Upper lobe of left lung (tissue), 6 donors: ENCODE data around the gene FAM83D. TPM values are rescaled to one million over a fixed set of nuclear protein-coding genes. Genes with fewer than 3 reads are reported as not detected.

Source experiments
- ATAC-seq, 2 donors: fragments of 200-7000 bp; cut with Tn5 transposase; one replicate each; pipeline ENCODE4 v1.9.1; 2022; ENCODE audit warnings: mild to moderate bottlenecking in 2 of 2, moderate library complexity in 2 of 2; ENCODE audit not compliant: low FRiP score in 2 of 2
- DNase-seq, 2 donors: peaks; one replicate each; pipeline ENCODE4 v3.0.0-alpha.2; 2019 to 2020
- H3K27ac ChIP-seq, 4 donors: fragments of 200-600 bp; sonication (generic); one replicate each; pipeline ENCODE4 v1.5.1; 2016 to 2019
- H3K27me3 ChIP-seq, 4 donors: fragments of 200-600 bp; sonication (generic); one replicate each; pipeline ENCODE4 v1.5.1; 2017 to 2019
- H3K36me3 ChIP-seq, 4 donors: fragments of 200-600 bp; sonication (generic); one replicate each; pipeline ENCODE4 v1.5.1; 2016 to 2019
- H3K4me1 ChIP-seq, 4 donors: fragments of 200-600 bp; sonication (generic); one replicate each; pipeline ENCODE4 v1.5.1; 2018 to 2019
- H3K4me3 ChIP-seq, 4 donors: fragments of 200-600 bp; sonication (generic); one replicate each; pipeline ENCODE4 v1.5.1; 2017 to 2019; ENCODE audit warnings: mild to moderate bottlenecking in 2 of 4, moderate library complexity in 1 of 4
- H3K9me3 ChIP-seq, 4 donors: fragments of 200-600 bp; sonication (generic); one replicate each; pipeline ENCODE4 v1.5.1; 2018 to 2019
- CTCF ChIP-seq, 6 experiments: fragments of 450-650 bp in 4 of 6; fragments of 200-600 bp in 2 of 6; sonication (generic) in 2 of 6; IDR thresholded peaks; one replicate each; pipeline ENCODE4 v1.5.1; 2016 to 2019; ENCODE audit warnings: antibody characterized with exemption in 6 of 6
- EP300 ChIP-seq, 4 donors: sonication (generic); formaldehyde crosslinking; IDR thresholded peaks; one replicate each; pipeline ENCODE4 v1.5.1; 2017; ENCODE audit warnings: antibody characterized with exemption in 4 of 4, control low read depth in 2 of 4
- POLR2A ChIP-seq, 4 donors: fragments of 450-650 bp; IDR thresholded peaks; one replicate each; pipeline ENCODE4 v1.5.1; 2016 to 2017; ENCODE audit warnings: antibody characterized with exemption in 4 of 4, mild to moderate bottlenecking in 2 of 4
- POLR2AphosphoS5 ChIP-seq, 2 donors: sonication (generic); formaldehyde crosslinking; IDR thresholded peaks; one replicate each; pipeline ENCODE4 v1.5.1; 2017; ENCODE audit warnings: antibody characterized with exemption in 2 of 2
- WGBS, 2 donors: methylation state at CpG; one replicate each; pipeline ENCODE4 v1.1.5; 2017 to 2018; 5-methylcytosine and 5-hydroxymethylcytosine counted together
- total RNA-seq, 6 donors: library from RNA; depleted of rRNA in 4 of 6; stranded (reverse); fragments of >200 nt in 4 of 6; gene quantifications; one replicate each; pipeline versions ENCODE4 v1.1.0 to v1.2.1, GENCODE V29; 2016 to 2021
- donor health status: DM: no; HTN: no; CAD: no; lungs with moderate emphysema.
- donor health status: DM: no; HTN: yes; CAD: no; lungs with severe emphysema.

Gene FAM83D
- total RNA-seq, 6 donors from 2014 or later, result 1.0 to 4.8 (median 3.0) TPM

- ATAC-seq (no peak), DNase-seq (no peak)
- H3K4me1 ChIP-seq, result no peaks in the 10 kb centered on the region
- H3K36me3 ChIP-seq, result peaks cover 0 to 32% (median 11%) of the 10 kb centered on the region in 4 donors
- no peak overlapping the region for H3K27ac ChIP-seq
- TF ChIP-seq CTCF (IDR thresholded peaks at IDR 0.05) (no peak), POLR2A (IDR thresholded peaks at IDR 0.05) (no peak), EP300 (IDR thresholded peaks at IDR 0.05) (no peak), POLR2AphosphoS5 (IDR thresholded peaks at IDR 0.05) (no peak)
- no peaks in the 10 kb centered on the region for H3K27me3 ChIP-seq
- no peaks in the 10 kb centered on the region for H3K9me3 ChIP-seq
- 82 to 84% methylated on average over 4 of the region's 4 CpGs for WGBS, 2 donors
- no peak overlapping the region for H3K4me3 ChIP-seq
These were observed 8.6 kb upstream of the FAM83D start for GRCh38 chr20:38917657-38918056.

GRCh38 chr20:38918172-38918571 lies 8.0 kb upstream of the FAM83D start:
- H3K4me3 ChIP-seq, result no peak overlapping the region
- no peak for TF ChIP-seq POLR2AphosphoS5 (IDR thresholded peaks at IDR 0.05)
- H3K27ac ChIP-seq, result no peak overlapping the region
- peak in 1 of 2 donors; percentile 63 for DNase-seq
- H3K36me3 ChIP-seq, result peaks cover 0 to 32% (median 10%) of the 10 kb centered on the region in 4 donors
- H3K4me1 ChIP-seq, result no peaks in the 10 kb centered on the region
- no peaks in the 10 kb centered on the region for H3K9me3 ChIP-seq
- 93 to 97% methylated on average over 19 of the region's 19 CpGs for WGBS, 2 donors
- no peaks in the 10 kb centered on the region for H3K27me3 ChIP-seq
- ATAC-seq, result no peak

- Histone ChIP-seq H3K9me3 (no peaks in the 10 kb centered on the region), H3K4me1 (no peaks in the 10 kb centered on the region), H3K4me3 (no peak overlapping the region), H3K36me3 (peaks cover 0 to 26% (median 9%) of the 10 kb centered on the region in 4 donors), H3K27me3 (no peaks in the 10 kb centered on the region), H3K27ac (no peak overlapping the region)
- DNase-seq (no peak), ATAC-seq (no peak)
- 58 to 79% methylated on average over 3 to 7 of the region's 7 CpGs for WGBS, 2 donors
- TF ChIP-seq EP300 (IDR thresholded peaks at IDR 0.05) (no peak), POLR2AphosphoS5 (IDR thresholded peaks at IDR 0.05) (no peak), CTCF (IDR thresholded peaks at IDR 0.05) (no peak), POLR2A (IDR thresholded peaks at IDR 0.05) (no peak)
These were observed 6.5 kb upstream of the FAM83D start for GRCh38 chr20:38919683-38920082.

GRCh38 chr20:38920411-38920810 lies 5.8 kb upstream of the FAM83D start:
- no peaks in the 10 kb centered on the region for H3K27me3 ChIP-seq
- no peaks in the 10 kb centered on the region for H3K9me3 ChIP-seq

GRCh38 chr20:38920851-38921250 lies 5.4 kb upstream of the FAM83D start:
- Histone ChIP-seq H3K9me3 (no peaks in the 10 kb centered on the region), H3K4me1 (peaks cover 0 to 2% (median 0%) of the 10 kb centered on the region in 4 donors), H3K4me3 (no peak overlapping the region), H3K27me3 (no peaks in the 10 kb centered on the region), H3K27ac (no peak overlapping the region), H3K36me3 (peaks cover 0 to 26% (median 9%) of the 10 kb centered on the region in 4 donors)
- ATAC-seq, result no peak
- TF ChIP-seq POLR2A (IDR thresholded peaks at IDR 0.05) (no peak), CTCF (IDR thresholded peaks at IDR 0.05) (no peak), POLR2AphosphoS5 (IDR thresholded peaks at IDR 0.05) (no peak), EP300 (IDR thresholded peaks at IDR 0.05) (no peak)
- WGBS, 2 donors, result 87 to 94% methylated on average over 9 of the region's 9 CpGs
- DNase-seq, result no peak

More at GRCh38 chr20:38920411-38920810, 5.8 kb upstream of the FAM83D start:
- H3K4me1 ChIP-seq, result no peaks in the 10 kb centered on the region
- peaks cover 0 to 26% (median 9%) of the 10 kb centered on the region in 4 donors for H3K36me3 ChIP-seq
- WGBS, 2 donors, result 75 to 77% methylated on average over 3 of the region's 3 CpGs
- DNase-seq (no peak), ATAC-seq (no peak)
- H3K4me3 ChIP-seq, result no peak overlapping the region
- no peak for TF ChIP-seq EP300 (IDR thresholded peaks at IDR 0.05)
- TF ChIP-seq POLR2AphosphoS5 (IDR thresholded peaks at IDR 0.05), result no peak
- no peak for TF ChIP-seq POLR2A (IDR thresholded peaks at IDR 0.05)
- no peak for TF ChIP-seq CTCF (IDR thresholded peaks at IDR 0.05)
- H3K27ac ChIP-seq, result no peak overlapping the region
